HG03159 (cell line): ENCODE measurements around the gene BATF3.

Experiments
- ATAC-seq: cut with Tn5 transposase; IDR thresholded peaks from one replicate; pipeline ENCODE4 v1.9.1; 2021; ENCODE audit warnings: mild to moderate bottlenecking, moderate library complexity; ENCODE audit not compliant: unreplicated experiment

The BATF3 gene

DNA sequence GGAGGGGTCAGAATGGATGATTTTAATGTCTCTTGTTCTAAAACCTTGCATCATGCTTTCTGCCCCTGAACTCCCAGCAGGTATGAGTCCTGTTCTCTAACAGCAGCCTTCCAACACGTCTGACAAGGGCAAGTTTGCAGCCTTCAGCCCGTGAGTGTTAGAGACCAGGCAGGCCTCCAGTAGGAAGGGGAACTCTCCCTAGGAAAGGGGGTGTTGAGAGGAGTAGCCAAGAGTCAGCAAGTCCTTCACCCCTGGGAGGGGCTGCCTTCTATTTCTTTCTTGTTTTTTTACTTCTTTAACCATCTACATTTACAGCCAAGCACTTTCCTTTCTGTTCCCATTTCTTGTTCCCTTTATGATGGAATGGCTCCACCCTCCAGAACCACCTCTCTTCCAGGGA is 14.2 kb downstream of the BATF3 start:
- ATAC-seq = no peak

DNA sequence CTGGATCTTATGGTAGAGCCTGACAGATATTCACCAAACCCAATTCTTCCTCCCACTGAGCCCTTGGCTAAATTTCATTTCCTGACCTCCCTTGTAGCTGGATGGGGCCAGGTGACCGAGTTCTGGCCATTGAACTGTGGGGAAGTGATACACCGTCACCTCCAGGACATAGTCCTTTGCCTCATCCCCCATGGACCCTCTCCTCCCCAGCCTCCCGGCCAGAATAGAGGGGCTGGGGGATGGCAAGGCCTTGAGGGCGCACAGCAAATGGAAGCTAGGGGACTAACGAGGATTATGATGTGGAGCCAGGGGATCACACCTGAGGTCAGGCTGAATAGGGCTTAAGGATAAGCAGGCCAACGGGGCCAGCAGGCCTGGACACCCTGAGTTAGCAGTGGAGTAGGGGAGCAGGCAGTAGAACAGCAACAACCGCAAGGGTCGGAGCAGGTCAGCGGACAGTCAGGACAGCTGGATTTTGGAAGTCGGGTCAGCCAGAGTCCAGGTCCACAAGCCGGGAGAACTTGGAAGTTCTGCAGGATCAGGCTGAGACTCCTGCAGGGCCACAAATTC is 15.0 kb downstream of the BATF3 start:
- no peak for ATAC-seq

GRCh38 chr1:212684076-212684475 is 15.6 kb downstream of the BATF3 start:
- no peak for ATAC-seq

- ATAC-seq = peak; percentile 81
These were observed 16.3 kb downstream of the BATF3 start for GRCh38 chr1:212683357-212683722.

DNA sequence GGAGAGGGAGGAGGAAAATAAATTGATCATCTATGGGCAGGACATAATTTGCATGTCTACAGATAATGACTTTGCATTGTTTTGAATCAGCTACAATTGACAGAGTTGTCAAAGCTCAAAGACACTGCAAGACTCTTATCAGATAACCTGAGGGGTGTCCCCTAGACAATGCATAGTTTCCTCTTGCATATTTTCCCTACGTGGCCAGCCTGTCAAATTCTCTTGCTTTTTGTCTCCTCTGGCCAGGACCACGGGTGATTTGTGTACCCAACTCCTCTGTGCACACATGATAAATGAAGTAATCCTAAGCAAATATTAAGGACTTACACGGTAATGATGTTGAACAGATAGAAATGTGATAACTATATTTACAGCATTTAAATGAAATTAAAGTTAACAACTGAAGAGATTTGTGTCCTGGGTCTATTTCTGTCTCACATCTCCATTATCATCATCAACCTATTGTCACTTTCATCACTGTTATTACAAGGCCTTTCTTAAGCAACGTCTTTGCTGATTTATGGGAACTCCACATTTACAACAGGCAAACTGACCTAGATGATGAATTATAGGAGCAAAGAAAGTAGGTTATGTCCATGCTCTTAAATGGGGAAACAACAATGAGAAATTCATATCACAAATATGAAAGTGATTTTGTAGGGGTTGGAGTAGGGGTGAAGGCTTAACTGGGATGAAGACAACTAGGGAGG is 18.8 kb downstream of the BATF3 start:
- ATAC-seq = no peak

DNA sequence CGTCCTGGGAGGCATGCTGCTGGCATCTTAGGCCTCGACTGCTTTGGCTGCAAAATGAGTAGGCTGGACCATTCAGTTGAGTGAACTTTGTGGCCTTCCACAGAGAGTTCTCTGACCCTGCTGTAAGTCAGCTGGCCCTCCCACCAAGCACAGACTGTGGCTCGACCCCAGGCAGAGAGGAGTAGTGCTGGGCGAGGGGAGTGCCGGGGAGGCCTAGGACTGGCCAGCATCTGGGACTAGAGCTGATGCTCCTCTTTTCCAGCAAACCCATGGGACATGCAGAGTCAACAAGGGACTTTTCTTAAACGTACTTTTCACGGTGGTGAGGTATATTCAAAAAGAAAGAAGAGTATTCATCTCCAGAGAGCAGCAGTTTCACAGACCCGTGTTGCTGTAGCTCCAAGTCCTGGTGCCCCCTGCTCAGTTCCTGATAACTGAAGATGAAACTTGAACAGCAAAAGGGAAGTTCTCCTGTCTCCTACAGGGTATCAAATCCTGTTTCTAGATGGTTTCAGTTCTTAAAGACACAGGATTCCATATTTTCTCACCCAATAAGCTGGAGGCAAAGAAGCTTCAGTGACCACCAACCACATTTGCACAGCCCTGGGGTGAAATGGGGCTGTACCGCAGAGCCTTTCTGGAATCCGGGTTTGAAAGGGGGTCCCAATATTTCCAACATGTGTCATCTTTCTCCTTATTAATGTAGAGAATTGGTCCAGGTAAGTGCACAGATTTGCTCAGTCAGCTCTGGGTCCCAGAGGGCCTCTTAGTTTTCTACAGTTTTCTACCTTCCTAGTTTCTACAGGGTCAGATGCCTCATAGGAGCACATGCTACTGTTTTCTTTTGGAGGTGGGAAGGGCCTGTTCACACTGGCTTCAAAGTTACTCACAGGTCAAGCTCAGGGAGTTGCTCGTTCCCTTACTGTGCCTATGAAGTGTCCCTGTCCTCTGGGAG is 20.9 kb downstream of the BATF3 start:
- peak; percentile 58 for ATAC-seq

GRCh38 chr1:212677573-212677972 is 22.1 kb downstream of the BATF3 start:
- no peak for ATAC-seq

GRCh38 chr1:212677136-212677535 is 22.5 kb downstream of the BATF3 start:
- ATAC-seq = no peak

- no peak for ATAC-seq
These were observed 24.0 kb downstream of the BATF3 start for GRCh38 chr1:212675675-212676074.

DNA sequence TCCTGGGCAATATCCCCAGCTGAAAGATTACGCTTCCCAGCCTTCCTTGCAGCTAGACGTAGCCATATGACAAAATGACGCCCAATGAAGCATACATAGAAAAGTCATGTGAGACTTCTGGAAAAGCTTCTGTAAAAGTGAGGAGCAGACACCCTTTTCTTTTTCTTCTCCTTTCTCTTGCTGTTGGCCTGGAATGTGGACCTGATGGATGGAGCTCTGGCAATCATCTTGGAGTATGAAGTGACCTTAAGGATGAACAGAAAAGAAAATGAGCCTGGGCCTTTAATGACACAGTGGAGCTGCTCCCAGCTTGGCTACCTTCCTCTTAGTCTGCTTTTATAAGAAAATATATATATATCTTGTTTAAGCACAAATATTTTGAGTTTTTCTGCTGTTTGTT is 24.8 kb downstream of the BATF3 start:
- ATAC-seq = no peak

GRCh38 chr1:212671342-212672031 is 28.2 kb downstream of the BATF3 start:
- ATAC-seq = no peak

DNA sequence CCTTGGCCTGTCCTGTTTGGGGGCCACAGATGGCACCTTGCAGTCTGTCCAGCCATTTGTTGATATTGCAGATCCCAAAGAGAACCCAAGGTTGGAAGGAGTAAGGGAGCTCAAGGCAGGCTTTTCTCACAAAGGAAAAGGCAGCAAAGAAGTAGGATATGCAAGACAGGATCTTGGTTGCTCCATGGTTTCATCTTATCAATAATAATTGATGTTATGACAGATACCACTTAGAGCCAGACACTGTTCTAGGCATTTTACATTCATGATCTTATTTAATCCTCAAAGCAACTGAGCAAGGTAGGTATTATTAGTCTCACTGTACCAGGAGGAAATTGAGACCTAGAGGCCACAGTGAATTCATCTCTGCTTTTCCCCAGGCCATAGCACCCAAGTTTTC is 28.8 kb downstream of the BATF3 start:
- no peak for ATAC-seq

DNA sequence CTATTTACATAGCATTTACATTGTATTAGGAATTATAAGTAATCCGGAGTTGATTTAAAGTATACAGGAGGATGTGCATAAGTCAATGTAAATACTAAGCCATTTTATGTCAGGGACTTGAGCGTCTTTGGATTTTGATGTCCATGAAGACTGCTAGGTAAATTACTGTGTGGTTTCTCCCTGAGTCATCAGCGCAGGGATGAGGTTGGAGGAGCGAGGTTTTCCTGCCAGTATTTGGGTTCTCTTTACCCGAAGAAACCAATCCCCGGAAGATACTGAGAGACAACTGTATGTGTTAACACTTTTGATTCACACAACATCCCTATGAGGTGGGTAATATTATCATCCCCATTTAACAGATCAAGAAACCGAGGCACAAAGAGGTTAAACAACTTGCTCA is 29.3 kb downstream of the BATF3 start:
- no peak for ATAC-seq

GRCh38 chr1:212669600-212669999 is 30.0 kb downstream of the BATF3 start:
- ATAC-seq = no peak

- no peak for ATAC-seq
These were observed 30.5 kb downstream of the BATF3 start for GRCh38 chr1:212669102-212669501.

- no peak for ATAC-seq
These were observed 31.2 kb downstream of the BATF3 start for GRCh38 chr1:212668477-212668876.

GRCh38 chr1:212667223-212668139 is 32.2 kb downstream of the BATF3 start:
- no peak for ATAC-seq

DNA sequence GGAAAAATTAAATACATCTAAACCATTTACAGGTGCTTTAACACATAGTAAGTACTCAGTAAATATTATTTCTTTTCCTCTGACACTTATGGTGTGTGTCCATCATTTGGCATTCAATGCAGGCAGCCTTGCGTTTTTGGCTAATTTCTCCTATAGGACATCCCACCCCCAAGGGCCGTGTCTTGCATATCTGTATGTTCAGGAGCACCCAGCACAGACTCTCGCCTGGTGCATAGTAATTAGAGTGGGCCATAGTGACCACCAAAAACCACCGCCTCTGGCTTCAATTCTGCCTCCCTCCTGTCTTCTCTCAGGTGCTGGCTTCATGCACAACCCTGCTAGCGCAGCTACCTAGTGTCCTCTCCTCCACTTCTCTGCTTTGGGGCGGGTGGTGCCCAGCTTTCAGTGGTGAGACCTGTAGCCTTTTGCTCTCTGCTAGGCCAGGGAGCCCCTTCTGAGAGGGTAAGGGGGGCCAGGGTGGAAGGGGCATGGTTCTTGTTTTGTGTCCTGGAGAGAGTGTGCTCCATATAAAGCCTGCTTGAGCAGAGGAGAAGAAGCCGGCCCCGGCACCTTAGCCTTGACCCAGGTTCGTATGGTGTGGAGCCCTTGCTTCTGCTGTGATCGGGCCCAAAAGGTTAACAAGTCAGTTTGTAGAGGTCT is 33.4 kb downstream of the BATF3 start:
- ATAC-seq = no peak

- peak; percentile 91 for ATAC-seq
These were observed 34.2 kb downstream of the BATF3 start for GRCh38 chr1:212665241-212666115.
